DND-41 (cell line): ENCODE data around the gene POLR2B.

Experiments used
- ATAC-seq: fragments of 200-7000 bp; cut with Tn5 transposase; 3 replicates; pipeline ENCODE4 v1.9.1; 2021; ENCODE audit warnings: low read depth; ENCODE audit not compliant: insufficient read depth
- DNase-seq: peaks from one replicate; pipeline ENCODE4 v3.0.0-alpha.2; 2020
- H2AFZ ChIP-seq: 2 replicates; pipeline ENCODE4 v1.6.0; 2012; ENCODE audit warnings: low read depth, low read length
- H3K27ac ChIP-seq: 2 replicates; pipeline ENCODE4 v1.5.1; 2012; ENCODE audit warnings: low read length, inconsistent platforms
- H3K27me3 ChIP-seq: fragments of 200-600 bp; sonication (generic); 2 replicates; pipeline ENCODE4 v1.6.0; 2012; ENCODE audit warnings: low read length, mild to moderate bottlenecking, inconsistent platforms; ENCODE audit not compliant: insufficient read depth, poor library complexity
- H3K36me3 ChIP-seq: 2 replicates; pipeline ENCODE4 v1.5.1; 2012; ENCODE audit warnings: low read length, inconsistent platforms; ENCODE audit not compliant: insufficient read depth
- H3K4me1 ChIP-seq: 2 replicates; pipeline ENCODE4 v1.5.1; 2012; ENCODE audit warnings: mild to moderate bottlenecking, low read length; ENCODE audit not compliant: insufficient read depth
- H3K4me2 ChIP-seq: 2 replicates; pipeline ENCODE4 v1.6.0; 2012; ENCODE audit warnings: mild to moderate bottlenecking, moderate library complexity, low read length, inconsistent platforms; ENCODE audit not compliant: insufficient read depth
- H3K4me3 ChIP-seq, 2 experiments: fragments of 200-600 bp in 1 of 2; shearing (Covaris generic) in 1 of 2; 2 replicates each; pipeline ENCODE4 v1.5.1; 2012 to 2016; ENCODE audit warnings: inconsistent platforms in 2 of 2, low read length in 2 of 2, mild to moderate bottlenecking in 2 of 2, low read depth in 1 of 2, moderate library complexity in 1 of 2
- H3K79me2 ChIP-seq: 2 replicates; pipeline ENCODE4 v1.6.0; 2012; ENCODE audit warnings: low read length, inconsistent platforms; ENCODE audit not compliant: insufficient read depth
- H3K9ac ChIP-seq: 2 replicates; pipeline ENCODE4 v1.6.0; 2012; ENCODE audit warnings: low read depth, mild to moderate bottlenecking, inconsistent platforms, low read length, moderate library complexity
- H3K9me3 ChIP-seq: 2 replicates; pipeline ENCODE4 v1.5.1; 2012; ENCODE audit warnings: low read length, moderate library complexity, mild to moderate bottlenecking, inconsistent platforms; ENCODE audit not compliant: insufficient read depth, severe bottlenecking
- H4K20me1 ChIP-seq: 2 replicates; pipeline ENCODE4 v1.6.0; 2012; ENCODE audit warnings: low read length; ENCODE audit not compliant: insufficient read depth
- CTCF ChIP-seq: IDR thresholded peaks from 2 replicates; pipeline ENCODE4 v1.5.1; 2012; ENCODE audit warnings: borderline replicate concordance, low read length, moderate library complexity, mild to moderate bottlenecking; ENCODE audit not compliant: poor library complexity, severe bottlenecking; ENCODE audit errors: extremely low read depth
- EZH2 ChIP-seq: IDR thresholded peaks from 3 replicates; pipeline ENCODE4 v1.6.1; 2012; ENCODE audit warnings: borderline replicate concordance, low read depth, mild to moderate bottlenecking, moderate library complexity, low read length, inconsistent platforms; ENCODE audit not compliant: severe bottlenecking

The POLR2B gene

GRCh38 chr4:56977321-56978012, 1.2 kb upstream of the POLR2B start, which contains the start of gene NOA1:
TSS of gene NOA1 (minus strand) at chr4:56977606. CDS start at chr4:56977585, 21 bp downstream.
- Histone ChIP-seq H3K4me2 (peak within 1 kb of the TSS; percentile 99), H2AFZ (peak within 1 kb of the TSS; percentile 89), H3K79me2 (peaks cover 89% of the 10 kb centered on the region), H3K36me3 (peaks cover 47% of the 10 kb centered on the region), H3K4me1 (peaks cover 59% of the 10 kb centered on the region), H3K9me3 (no peaks in the 10 kb centered on the region), H3K27me3 (no peaks in the 10 kb centered on the region), H3K27ac (peak within 1 kb of the TSS; percentile 90), H4K20me1 (peaks cover 54% of the 10 kb centered on the region), H3K4me3 (peak within 1 kb of the TSS; percentile 63 to 70), H3K9ac (peak within 1 kb of the TSS; percentile 70)
- DNase-seq (peak; percentile 98), ATAC-seq (peak; percentile 83)
- TF ChIP-seq EZH2 = no peak
- no peak for TF ChIP-seq CTCF

GRCh38 chr4:56979421-56980072, 851 bp downstream of the POLR2B start:
- H3K9ac ChIP-seq = peak overlapping the region; percentile 70
- H3K36me3 ChIP-seq = peaks cover 30% of the 10 kb centered on the region
- peaks cover 53% of the 10 kb centered on the region for H3K4me1 ChIP-seq
- H3K27me3 ChIP-seq = no peaks in the 10 kb centered on the region
- no peaks in the 10 kb centered on the region for H3K9me3 ChIP-seq
- ATAC-seq = no peak
- peak overlapping the region; percentile 61 to 63; a peak in 3 of 4 replicates for H3K4me3 ChIP-seq
- peaks cover 68% of the 10 kb centered on the region for H4K20me1 ChIP-seq
- H3K79me2 ChIP-seq = peaks cover 91% of the 10 kb centered on the region
- H2AFZ ChIP-seq = peak overlapping the region; percentile 81; the same call in 1 of the 2 replicates
- H3K27ac ChIP-seq = peak overlapping the region; percentile 90
- H3K4me2 ChIP-seq = peak overlapping the region; percentile 99
- DNase-seq = peak; percentile 61
- no peak for TF ChIP-seq CTCF
- no peak for TF ChIP-seq EZH2

- Histone ChIP-seq H3K9ac (no peak overlapping the region), H4K20me1 (peaks cover 70% of the 10 kb centered on the region)
Measured at GRCh38 chr4:56981795-56982201, 3.1 kb downstream of the POLR2B start.

More at GRCh38 chr4:56981795-56982201, 3.1 kb downstream of the POLR2B start:
- ATAC-seq (no peak), DNase-seq (no peak)
- no peaks in the 10 kb centered on the region for H3K9me3 ChIP-seq
- H3K36me3 ChIP-seq = peaks cover 22% of the 10 kb centered on the region
- H3K4me3 ChIP-seq = no peak overlapping the region
- no peak overlapping the region for H2AFZ ChIP-seq
- H3K27ac ChIP-seq = no peak overlapping the region; the same call in 1 of the 2 replicates
- peak overlapping the region; percentile 99; the same call in 1 of the 2 replicates for H3K4me2 ChIP-seq
- TF ChIP-seq EZH2 (no peak), CTCF (no peak)
- no peaks in the 10 kb centered on the region for H3K27me3 ChIP-seq
- peaks cover 91% of the 10 kb centered on the region for H3K79me2 ChIP-seq
- peaks cover 32% of the 10 kb centered on the region for H3K4me1 ChIP-seq
